HepG2 (cell line): ENCODE measurements around the gene LYRM1. TPM values are rescaled to one million over a fixed set of nuclear protein-coding genes. Genes with fewer than 3 reads are reported as not detected.

Experiments used
- BCL3 ChIP-seq: sonication (generic); formaldehyde crosslinking; IDR thresholded peaks from 2 replicates; pipeline ENCODE4 v1.5.1; 2020; ENCODE audit warnings: mild to moderate bottlenecking, missing genetic modification reagents, moderate library complexity
- CEBPG ChIP-seq: IDR thresholded peaks from 2 replicates; pipeline ENCODE4 v1.6.1; 2016
- GMEB1 ChIP-seq: sonication (generic); formaldehyde crosslinking; IDR thresholded peaks from 2 replicates; pipeline ENCODE4 v1.5.1; 2020; ENCODE audit warnings: missing genetic modification reagents, mild to moderate bottlenecking, borderline replicate concordance
- HIVEP1 ChIP-seq: sonication (generic); formaldehyde crosslinking; IDR thresholded peaks from 2 replicates; pipeline ENCODE4 v1.4.0; 2020; ENCODE audit warnings: mild to moderate bottlenecking, missing genetic modification reagents
- PATZ1 ChIP-seq: sonication (generic); formaldehyde crosslinking; IDR thresholded peaks from 2 replicates; pipeline ENCODE4 v1.4.0; 2020; ENCODE audit warnings: missing genetic modification reagents
- RAD21 ChIP-seq: fragments of 450-650 bp; formaldehyde crosslinking; IDR thresholded peaks from 2 replicates; pipeline ENCODE4 v1.5.0; 2020; ENCODE audit warnings: mild to moderate bottlenecking
- RCOR2 ChIP-seq: IDR thresholded peaks from 2 replicates; pipeline ENCODE4 v1.6.1; 2016; ENCODE audit warnings: missing biosample characterization, missing genetic modification reagents
- TRAFD1 ChIP-seq: sonication (generic); formaldehyde crosslinking; IDR thresholded peaks from 2 replicates; pipeline ENCODE4 v1.5.1; 2020; ENCODE audit warnings: missing genetic modification reagents, mild to moderate bottlenecking, borderline replicate concordance
- TSC22D2 ChIP-seq: sonication (generic); formaldehyde crosslinking; IDR thresholded peaks from 2 replicates; pipeline ENCODE4 v1.5.1; 2020; ENCODE audit warnings: missing genetic modification reagents, mild to moderate bottlenecking, borderline replicate concordance
- ZBTB7B ChIP-seq: sonication (generic); formaldehyde crosslinking; IDR thresholded peaks from 2 replicates; pipeline ENCODE4 v1.4.0; 2020; ENCODE audit warnings: missing genetic modification reagents
- ZFX ChIP-seq: sonication (generic); formaldehyde crosslinking; IDR thresholded peaks from 2 replicates; pipeline ENCODE4 v1.4.0; 2020; ENCODE audit warnings: mild to moderate bottlenecking, low read depth, missing genetic modification reagents, moderate library complexity
- ZNF235 ChIP-seq: sonication (generic); formaldehyde crosslinking; IDR thresholded peaks from 2 replicates; pipeline ENCODE4 v1.8.1; 2023; ENCODE audit warnings: mild to moderate bottlenecking, missing genetic modification reagents, borderline replicate concordance
- ZNF292 ChIP-seq: sonication (generic); formaldehyde crosslinking; IDR thresholded peaks from 2 replicates; pipeline ENCODE4 v1.8.1; 2022; ENCODE audit warnings: mild to moderate bottlenecking, low read depth, missing genetic modification reagents, borderline replicate concordance
- ZNF431 ChIP-seq: sonication (generic); formaldehyde crosslinking; IDR thresholded peaks from 2 replicates; pipeline ENCODE4 v1.9.0; 2022; ENCODE audit warnings: missing genetic modification reagents, low read depth, mild to moderate bottlenecking, borderline replicate concordance
- ZNF44 ChIP-seq: sonication (generic); formaldehyde crosslinking; IDR thresholded peaks from 2 replicates; pipeline ENCODE4 v1.5.1; 2020; ENCODE audit warnings: mild to moderate bottlenecking, missing genetic modification reagents
- ZNF710 ChIP-seq: sonication (generic); formaldehyde crosslinking; IDR thresholded peaks from 2 replicates; pipeline ENCODE4 v1.5.0; 2020; ENCODE audit warnings: mild to moderate bottlenecking, missing genetic modification reagents, borderline replicate concordance
- ZNF784 ChIP-seq: sonication (generic); formaldehyde crosslinking; IDR thresholded peaks from 2 replicates; pipeline ENCODE4 v1.5.1; 2020; ENCODE audit warnings: missing genetic modification reagents, mild to moderate bottlenecking, borderline replicate concordance
- polyA plus RNA-seq, 8 experiments: library from polyadenylated mRNA; depleted of rRNA in 3 of 8; stranded (reverse) in 7 of 8; unstranded in 1 of 8; fragments of >200 nt; fragmentation: Illumina TruSeq in 4 of 8; extraction: Trizol in 4 of 8; gene quantifications; 2 replicates each; pipeline versions ENCODE4 v1.2.1 to v1.2.3, GENCODE V29; 2011 to 2016; ENCODE audit warnings: low read depth in 4 of 8, missing spikeins in 1 of 8, mixed read lengths in 1 of 8; ENCODE audit not compliant: insufficient read depth in 1 of 8
- total RNA-seq, 5 experiments: library from RNA; depleted of rRNA; stranded (reverse); fragments of >200 nt; fragmentation: Illumina TruSeq; extraction: Trizol; gene quantifications; 2 replicates each; pipeline ENCODE4 v1.2.3, GENCODE V29; 2016; ENCODE audit warnings: low read depth in 1 of 5

Gene LYRM1
- total and polyA plus RNA-seq, 2 of the 13 experiments (the other 11 are each of a cell fraction or from before 2014, with no cell fraction given): 59.2 to 82.6 TPM

GRCh38 chr16:20868890-20869289 lies 31.7 kb upstream of the LYRM1 start (continued):
- TF ChIP-seq ZFX (peak; percentile 80), ZNF710 (peak; percentile 71; the same call in 1 of the 2 replicates), TRAFD1 (0 out of 2 replicates have a peak, but pooled peaks have one; percentile 35), GMEB1 (CRISPR knock-in tag) (0 out of 2 replicates have a peak, but pooled peaks have one; percentile 30), ZNF784 (CRISPR knock-in tag) (0 out of 2 replicates have a peak, but pooled peaks have one; percentile 27), ZNF431 (CRISPR knock-in tag) (peak; percentile 20; the same call in 1 of the 2 replicates), ZBTB7B (0 out of 2 replicates have a peak, but pooled peaks have one; percentile 23), ZNF292 (CRISPR knock-in tag) (peak; percentile 96; the same call in 1 of the 2 replicates), ZNF235 (peak; percentile 34; the same call in 1 of the 2 replicates), CEBPG (CRISPR knock-in tag) (peak; percentile 16; the same call in 1 of the 2 replicates), TSC22D2 (0 out of 2 replicates have a peak, but pooled peaks have one; percentile 7), PATZ1 (CRISPR knock-in tag) (peak; percentile 24; the same call in 1 of the 2 replicates), RCOR2 (CRISPR knock-in tag) (0 out of 2 replicates have a peak, but pooled peaks have one; percentile 32), HIVEP1 (CRISPR knock-in tag) (peak; percentile 49; the same call in 1 of the 2 replicates), RAD21 (CRISPR knock-in tag) (peak; percentile 48; the same call in 1 of the 2 replicates), ZNF44 (0 out of 2 replicates have a peak, but pooled peaks have one; percentile 77), BCL3 (CRISPR knock-in tag) (0 out of 2 replicates have a peak, but pooled peaks have one; percentile 32)
